ENCODE measurements around the gene PITPNB. TPM values are rescaled to one million over a fixed set of nuclear protein-coding genes. Genes with fewer than 3 reads are reported as not detected.
A peak's percentile ranks its signal among the peaks of the same experiment; 100 is the strongest.

Gene PITPNB
- polyA plus RNA-seq, 4 donors: 13.2 to 47.5 (median 22.8) TPM

DNA sequence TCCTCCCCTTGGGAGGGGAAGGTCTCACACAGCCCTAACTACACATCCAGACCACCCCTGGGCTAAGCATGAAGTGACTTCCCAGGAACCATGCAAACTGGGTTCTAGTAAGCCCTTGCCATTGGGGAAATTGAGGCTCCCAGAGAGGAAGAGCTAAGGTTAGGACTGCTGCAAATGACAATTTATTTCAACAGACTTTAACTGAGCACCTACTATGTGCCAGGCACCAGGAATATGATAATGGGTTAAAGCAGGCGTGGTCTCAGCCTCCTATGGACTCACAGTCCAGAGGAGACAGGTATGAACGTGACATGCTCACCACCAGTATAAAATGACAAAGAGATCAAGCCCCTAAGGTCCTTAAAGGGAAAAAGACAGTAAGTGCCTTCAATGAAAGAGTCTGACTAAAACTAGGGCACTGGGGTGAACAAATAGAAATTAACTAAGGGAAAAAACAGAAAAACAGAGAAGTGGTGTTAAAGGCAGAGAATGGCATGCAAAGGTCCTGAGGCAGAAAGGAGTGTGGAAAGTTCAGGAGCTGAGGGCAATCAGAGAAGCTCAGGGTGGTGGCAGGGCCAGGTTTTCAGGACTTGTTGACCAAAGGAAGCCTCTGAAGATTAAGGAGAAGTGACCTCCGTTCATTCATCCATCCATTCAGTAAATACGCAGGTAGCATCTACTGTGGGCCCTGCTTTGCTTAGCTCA, 103.1 kb downstream of the PITPNB start:
- WGBS, 3 donors: 74 to 83% (median 75%) methylated on average over 4 of the region's 4 CpGs
- no peaks in the 10 kb centered on the region for H3K27me3 ChIP-seq (ENCODE audit: control insufficient read depth in 3 of 3, insufficient read depth in 3 of 3, low read length in 3 of 3)
- no peaks in the 10 kb centered on the region for H3K4me1 ChIP-seq (ENCODE audit: control insufficient read depth in 3 of 3, insufficient read depth in 2 of 3, low read depth in 1 of 3, low read length in 2 of 3)
- no peak overlapping the region for H3K27ac ChIP-seq (ENCODE audit: low read depth in 1 of 3, low read length in 2 of 3)
- H3K4me3 ChIP-seq (ENCODE audit: low read depth in 1 of 3, low read length in 3 of 3): no peak overlapping the region
- no peaks in the 10 kb centered on the region for H3K9me3 ChIP-seq (ENCODE audit: control insufficient read depth in 2 of 2, insufficient read depth in 1 of 2, low read depth in 1 of 2, low read length in 1 of 2)
- FAIRE-seq (no peak), DNase-seq (no peak)
- no peaks in the 10 kb centered on the region for H3K36me3 ChIP-seq (ENCODE audit: control insufficient read depth in 3 of 3, insufficient read depth in 2 of 3, low read depth in 1 of 3, low read length in 3 of 3)

- WGBS, 3 donors: 78 to 84% (median 79%) methylated on average over 6 of the region's 6 CpGs
- Histone ChIP-seq H3K27ac (ENCODE audit: low read depth in 1 of 3, low read length in 2 of 3) (no peak overlapping the region), H3K9me3 (ENCODE audit: control insufficient read depth in 2 of 2, insufficient read depth in 1 of 2, low read depth in 1 of 2, low read length in 1 of 2) (no peaks in the 10 kb centered on the region), H3K27me3 (ENCODE audit: control insufficient read depth in 3 of 3, insufficient read depth in 3 of 3, low read length in 3 of 3) (no peaks in the 10 kb centered on the region), H3K4me3 (ENCODE audit: low read depth in 1 of 3, low read length in 3 of 3) (no peak overlapping the region), H3K36me3 (ENCODE audit: control insufficient read depth in 3 of 3, insufficient read depth in 2 of 3, low read depth in 1 of 3, low read length in 3 of 3) (no peaks in the 10 kb centered on the region), H3K4me1 (ENCODE audit: control insufficient read depth in 3 of 3, insufficient read depth in 2 of 3, low read depth in 1 of 3, low read length in 2 of 3) (peaks cover 0 to 4% (median 0%) of the 10 kb centered on the region in 3 donors)
- no peak for FAIRE-seq
- DNase-seq: no peak
Measured at GRCh38 chr22:27814993-27815392, 104.1 kb downstream of the PITPNB start.

GRCh38 chr22:27811778-27812177, 107.3 kb downstream of the PITPNB start:
- Histone ChIP-seq H3K9me3 (ENCODE audit: control insufficient read depth in 2 of 2, insufficient read depth in 1 of 2, low read depth in 1 of 2, low read length in 1 of 2) (no peaks in the 10 kb centered on the region), H3K36me3 (ENCODE audit: control insufficient read depth in 3 of 3, insufficient read depth in 2 of 3, low read depth in 1 of 3, low read length in 3 of 3) (no peaks in the 10 kb centered on the region), H3K4me1 (ENCODE audit: control insufficient read depth in 3 of 3, insufficient read depth in 2 of 3, low read depth in 1 of 3, low read length in 2 of 3) (peaks cover 0 to 4% (median 0%) of the 10 kb centered on the region in 3 donors), H3K4me3 (ENCODE audit: low read depth in 1 of 3, low read length in 3 of 3) (no peak overlapping the region), H3K27ac (ENCODE audit: low read depth in 1 of 3, low read length in 2 of 3) (no peak overlapping the region), H3K27me3 (ENCODE audit: control insufficient read depth in 3 of 3, insufficient read depth in 3 of 3, low read length in 3 of 3) (no peaks in the 10 kb centered on the region)
- WGBS, 3 donors: 87 to 97% (median 96%) methylated on average over 3 of the region's 3 CpGs
- DNase-seq: no peak
- FAIRE-seq: no peak

DNA sequence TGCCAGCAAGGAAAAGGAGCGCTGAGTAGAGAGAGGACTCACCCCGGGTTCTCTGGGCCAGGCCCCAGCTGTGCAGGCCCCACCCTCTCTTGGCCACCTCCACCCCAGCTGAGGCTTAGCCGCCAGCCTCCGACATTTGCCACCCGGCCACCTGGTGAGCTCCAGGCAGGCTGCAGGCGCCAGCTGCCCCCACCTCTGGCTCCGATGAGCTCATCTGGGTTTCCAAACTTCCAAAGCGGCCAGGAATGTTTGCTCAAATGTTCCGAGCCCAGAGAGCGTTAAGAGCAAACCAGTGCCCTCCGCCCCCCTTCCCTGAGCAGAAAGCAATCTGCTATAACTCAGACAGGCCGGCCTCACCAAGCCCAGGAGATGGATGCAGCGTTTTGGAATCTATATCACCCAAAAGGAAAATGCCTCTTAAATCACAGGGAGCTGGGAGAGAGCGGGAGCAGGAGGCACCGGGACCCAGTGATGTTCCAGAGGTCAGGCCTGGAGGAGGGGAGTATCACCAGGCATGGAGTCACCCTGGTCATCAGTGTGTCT, 108.4 kb downstream of the PITPNB start:
- no peak for FAIRE-seq
- Histone ChIP-seq H3K9me3 (ENCODE audit: control insufficient read depth in 2 of 2, insufficient read depth in 1 of 2, low read depth in 1 of 2, low read length in 1 of 2) (no peaks in the 10 kb centered on the region), H3K4me1 (ENCODE audit: control insufficient read depth in 3 of 3, insufficient read depth in 2 of 3, low read depth in 1 of 3, low read length in 2 of 3) (peaks cover 0 to 4% (median 0%) of the 10 kb centered on the region in 3 donors), H3K27ac (ENCODE audit: low read depth in 1 of 3, low read length in 2 of 3) (peak overlapping the region in 1 of 3 donors; percentile 30), H3K4me3 (ENCODE audit: low read depth in 1 of 3, low read length in 3 of 3) (no peak overlapping the region), H3K27me3 (ENCODE audit: control insufficient read depth in 3 of 3, insufficient read depth in 3 of 3, low read length in 3 of 3) (peaks cover 0 to 2% (median 0%) of the 10 kb centered on the region in 3 donors), H3K36me3 (ENCODE audit: control insufficient read depth in 3 of 3, insufficient read depth in 2 of 3, low read depth in 1 of 3, low read length in 3 of 3) (no peaks in the 10 kb centered on the region)
- DNase-seq: no peak
- 19 to 56% (median 41%) methylated on average over 15 of the region's 15 CpGs for WGBS, 3 donors

DNA sequence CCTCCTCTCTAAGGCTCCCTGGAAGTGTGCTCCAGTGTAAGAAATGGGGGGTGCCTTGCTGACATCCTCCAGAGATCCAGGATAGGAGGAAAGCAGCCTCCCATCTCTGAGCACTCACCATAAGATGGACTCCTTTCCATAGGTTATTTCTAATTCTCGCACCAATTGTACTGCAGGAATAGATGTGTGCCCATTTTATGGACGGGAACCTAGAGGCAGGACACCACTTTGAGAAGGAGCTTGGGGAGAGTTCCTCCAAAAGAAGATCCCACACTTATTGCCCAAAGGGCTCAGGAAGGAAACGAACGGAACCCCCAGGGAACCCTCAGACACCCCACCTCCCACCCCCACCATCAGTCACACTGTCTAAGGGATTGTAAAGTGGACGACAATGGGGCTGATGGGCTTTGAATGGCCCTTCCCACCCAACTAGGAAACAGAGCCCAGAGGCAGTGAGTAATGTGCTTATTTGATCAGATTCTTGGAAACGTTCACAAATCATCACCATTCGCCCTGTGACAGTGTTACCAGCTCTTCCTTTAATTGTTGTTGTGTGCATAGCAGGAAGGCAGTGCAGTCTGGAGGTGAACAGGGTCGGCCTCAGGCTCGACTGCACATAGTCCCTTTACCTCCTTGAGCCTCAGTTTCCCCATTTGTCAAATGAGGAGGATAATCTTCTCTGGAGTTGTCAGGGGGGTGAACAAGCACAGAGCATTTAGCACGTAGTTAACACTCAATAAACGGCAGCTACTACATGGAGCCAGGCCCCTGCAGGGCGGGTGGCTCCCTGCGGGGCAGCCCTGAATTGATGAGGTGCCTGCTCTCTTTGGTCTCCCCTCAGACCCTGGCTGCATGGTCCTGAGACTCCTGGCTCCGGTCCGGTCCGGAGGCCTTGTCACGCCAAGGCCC, 109.1 kb downstream of the PITPNB start:
- 49 to 65% (median 57%) methylated on average over 17 of the region's 17 CpGs for WGBS, 3 donors
- no peak for FAIRE-seq

DNA sequence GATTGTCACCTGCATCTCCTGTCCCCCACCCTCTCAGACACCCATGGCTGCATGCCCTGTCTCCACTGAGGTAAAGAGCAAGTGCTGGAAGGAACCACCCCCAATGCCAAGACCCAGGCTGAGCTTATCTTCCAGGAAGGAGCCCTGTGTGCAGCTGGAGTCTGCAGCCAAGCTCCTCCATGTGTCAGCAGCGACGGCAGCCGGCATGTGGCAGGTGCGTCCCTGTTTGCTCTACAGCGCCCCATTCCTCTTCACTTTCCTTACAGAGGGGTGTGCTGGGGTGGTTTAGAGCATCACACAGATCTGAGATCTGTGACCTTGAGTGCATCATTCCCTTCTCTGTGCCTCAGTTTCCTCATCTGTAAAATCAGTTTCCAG, 109.8 kb downstream of the PITPNB start:
- no peaks in the 10 kb centered on the region for H3K36me3 ChIP-seq (ENCODE audit: control insufficient read depth in 3 of 3, insufficient read depth in 2 of 3, low read depth in 1 of 3, low read length in 3 of 3)
- FAIRE-seq: no peak
- 10 to 31% (median 20%) methylated on average over 5 of the region's 5 CpGs for WGBS, 3 donors
- H3K4me3 ChIP-seq (ENCODE audit: low read depth in 1 of 3, low read length in 3 of 3): no peak overlapping the region
- no peak overlapping the region for H3K27ac ChIP-seq (ENCODE audit: low read depth in 1 of 3, low read length in 2 of 3)
- H3K4me1 ChIP-seq (ENCODE audit: control insufficient read depth in 3 of 3, insufficient read depth in 2 of 3, low read depth in 1 of 3, low read length in 2 of 3): peaks cover 0 to 13% (median 0%) of the 10 kb centered on the region in 3 donors
- H3K27me3 ChIP-seq (ENCODE audit: control insufficient read depth in 3 of 3, insufficient read depth in 3 of 3, low read length in 3 of 3): peaks cover 0 to 2% (median 0%) of the 10 kb centered on the region in 3 donors
- peak in 1 of 2 donors; percentile 54 for DNase-seq
- H3K9me3 ChIP-seq (ENCODE audit: control insufficient read depth in 2 of 2, insufficient read depth in 1 of 2, low read depth in 1 of 2, low read length in 1 of 2): no peaks in the 10 kb centered on the region

More for the DNA sequence above, 109.1 kb downstream of the PITPNB start:
- Histone ChIP-seq H3K9me3 (ENCODE audit: control insufficient read depth in 2 of 2, insufficient read depth in 1 of 2, low read depth in 1 of 2, low read length in 1 of 2) (no peaks in the 10 kb centered on the region), H3K36me3 (ENCODE audit: control insufficient read depth in 3 of 3, insufficient read depth in 2 of 3, low read depth in 1 of 3, low read length in 3 of 3) (no peaks in the 10 kb centered on the region), H3K27ac (ENCODE audit: low read depth in 1 of 3, low read length in 2 of 3) (peak overlapping the region in 1 of 3 donors; percentile 30), H3K27me3 (ENCODE audit: control insufficient read depth in 3 of 3, insufficient read depth in 3 of 3, low read length in 3 of 3) (peaks cover 0 to 2% (median 0%) of the 10 kb centered on the region in 3 donors), H3K4me1 (ENCODE audit: control insufficient read depth in 3 of 3, insufficient read depth in 2 of 3, low read depth in 1 of 3, low read length in 2 of 3) (peaks cover 0 to 6% (median 0%) of the 10 kb centered on the region in 3 donors), H3K4me3 (ENCODE audit: low read depth in 1 of 3, low read length in 3 of 3) (no peak overlapping the region)
- DNase-seq: no peak

- Histone ChIP-seq H3K36me3 (ENCODE audit: control insufficient read depth in 3 of 3, insufficient read depth in 2 of 3, low read depth in 1 of 3, low read length in 3 of 3) (no peaks in the 10 kb centered on the region), H3K4me3 (ENCODE audit: low read depth in 1 of 3, low read length in 3 of 3) (no peak overlapping the region), H3K4me1 (ENCODE audit: control insufficient read depth in 3 of 3, insufficient read depth in 2 of 3, low read depth in 1 of 3, low read length in 2 of 3) (peaks cover 0 to 18% (median 0%) of the 10 kb centered on the region in 3 donors), H3K27ac (ENCODE audit: low read depth in 1 of 3, low read length in 2 of 3) (no peak overlapping the region), H3K9me3 (ENCODE audit: control insufficient read depth in 2 of 2, insufficient read depth in 1 of 2, low read depth in 1 of 2, low read length in 1 of 2) (no peaks in the 10 kb centered on the region), H3K27me3 (ENCODE audit: control insufficient read depth in 3 of 3, insufficient read depth in 3 of 3, low read length in 3 of 3) (peaks cover 0 to 2% (median 0%) of the 10 kb centered on the region in 3 donors)
- DNase-seq: no peak
- 76 to 82% (median 79%) methylated on average over 18 of the region's 18 CpGs for WGBS, 3 donors
- no peak for FAIRE-seq
Measured at GRCh38 chr22:27808451-27809225, 110.4 kb downstream of the PITPNB start.

DNA sequence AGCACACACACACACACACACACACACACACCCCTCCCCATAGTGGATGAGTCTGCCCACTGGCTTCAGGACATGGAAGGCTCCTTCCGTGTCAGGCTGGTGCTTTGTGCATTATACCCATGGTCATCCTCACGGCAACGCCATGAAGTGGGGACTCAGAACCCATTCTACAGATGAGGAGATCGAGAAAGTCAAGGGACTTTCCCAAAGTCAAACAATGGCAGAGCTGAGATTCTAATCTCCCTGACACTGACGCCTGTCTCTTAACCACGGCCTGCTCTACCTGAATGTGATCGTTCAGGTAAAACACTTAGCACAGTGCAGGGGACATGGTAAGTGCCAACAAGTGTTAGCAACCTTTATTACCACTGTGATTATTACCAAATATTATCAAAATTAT, 113.2 kb downstream of the PITPNB start:
- H3K27ac ChIP-seq (ENCODE audit: low read depth in 1 of 3, low read length in 2 of 3): no peak overlapping the region
- 76 to 80% (median 77%) methylated on average over 7 of the region's 7 CpGs for WGBS, 3 donors
- no peak overlapping the region for H3K4me3 ChIP-seq (ENCODE audit: low read depth in 1 of 3, low read length in 3 of 3)
- FAIRE-seq (no peak), DNase-seq (no peak)
- no peaks in the 10 kb centered on the region for H3K9me3 ChIP-seq (ENCODE audit: control insufficient read depth in 2 of 2, insufficient read depth in 1 of 2, low read depth in 1 of 2, low read length in 1 of 2)
- H3K27me3 ChIP-seq (ENCODE audit: control insufficient read depth in 3 of 3, insufficient read depth in 3 of 3, low read length in 3 of 3): peaks cover 2 to 3% (median 3%) of the 10 kb centered on the region in 3 donors
- no peaks in the 10 kb centered on the region for H3K36me3 ChIP-seq (ENCODE audit: control insufficient read depth in 3 of 3, insufficient read depth in 2 of 3, low read depth in 1 of 3, low read length in 3 of 3)
- peaks cover 0 to 34% (median 0%) of the 10 kb centered on the region in 3 donors for H3K4me1 ChIP-seq (ENCODE audit: control insufficient read depth in 3 of 3, insufficient read depth in 2 of 3, low read depth in 1 of 3, low read length in 2 of 3)

Measured in small intestine (tissue), 7 donors.